ENCODE results near the gene CACNA1H. TPM values are rescaled to one million over a fixed set of nuclear protein-coding genes. Genes with fewer than 3 reads are reported as not detected.

The CACNA1H gene
- total RNA-seq, 5 donors from 2014 or later (not counting 1 experiment from before 2014, with no cell fraction given): 3.4 to 8.2 (median 4.8) TPM

DNA sequence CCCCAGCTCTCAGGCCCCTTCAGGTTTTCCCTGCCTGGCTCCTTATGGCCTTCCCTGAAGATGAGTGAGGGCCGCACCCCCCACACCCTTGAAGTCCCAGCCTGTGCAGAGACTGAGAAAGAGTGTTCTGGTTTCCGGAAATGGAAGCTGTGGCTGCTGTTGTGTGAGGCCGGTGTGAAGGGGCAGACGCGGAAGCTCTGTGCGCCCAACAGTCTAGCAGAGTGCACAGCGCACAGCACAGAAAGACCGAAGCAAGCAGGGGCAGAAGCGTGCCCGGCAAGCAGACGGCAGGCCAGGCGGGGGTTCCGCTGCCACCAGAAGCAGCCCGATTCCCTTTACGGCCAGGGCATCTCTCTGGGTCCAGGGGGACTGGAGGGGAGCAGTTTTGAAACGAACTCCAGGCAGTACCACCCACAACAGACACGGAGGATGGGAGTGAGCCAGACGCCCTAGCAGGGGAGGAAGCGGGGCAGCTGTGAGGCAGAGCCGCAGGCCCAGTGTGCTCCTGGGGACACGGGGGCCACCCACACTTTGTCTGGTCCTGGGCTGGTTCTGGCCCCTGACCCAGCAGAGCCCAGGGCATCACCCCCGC, 55.4 kb downstream of the CACNA1H start:
- Histone ChIP-seq H3K9me3 (no peaks in the 10 kb centered on the region), H3K27ac (ENCODE audit: low read length) (peak overlapping the region; percentile 9), H3K4me3 (ENCODE audit: control insufficient read depth in 1 of 2, extremely low read depth in 1 of 2, low read length in 1 of 2) (peak overlapping the region in 1 of 2 donors; percentile 27), H3K4me1 (ENCODE audit: control insufficient read depth in 1 of 2, extremely low read depth in 1 of 2, insufficient read depth in 2 of 2, low read length in 2 of 2) (peaks cover 0 to 20% of the 10 kb centered on the region in 2 experiments), H3K36me3 (ENCODE audit: control insufficient read depth in 2 of 2, extremely low read depth in 1 of 2, insufficient read depth in 1 of 2, low read length in 1 of 2) (no peaks in the 10 kb centered on the region), H3K27me3 (replicated peaks in 1 of 2; ENCODE audit: control insufficient read depth in 2 of 2, extremely low read depth in 1 of 2, insufficient read depth in 2 of 2, low read length in 1 of 2) (peaks cover 0 to 13% of the 10 kb centered on the region in 2 experiments)
- ATAC-seq (replicated peaks in 1 of 4) (peak; percentile 69 to 82 (median 80)), DNase-seq (peak in 8 of 35 experiments; percentile 7 to 33 (median 14))
- H3K27me3 Mint-ChIP-seq: no peaks in the 10 kb centered on the region
- no peaks in the 10 kb centered on the region for H3K36me3 Mint-ChIP-seq
- WGBS (ENCODE audit: insufficient coverage): 48% methylated on average over 12 of the region's 22 CpGs
- no peaks in the 10 kb centered on the region for H3K9me3 Mint-ChIP-seq
- H3K4me1 Mint-ChIP-seq: peaks cover 0 to 7% (median 2%) of the 10 kb centered on the region in 3 donors
- CTCF ChIA-PET: no interaction called here
- H3K27ac Mint-ChIP-seq: peak overlapping the region; percentile 88 to 89
- H3K4me3 Mint-ChIP-seq: peak overlapping the region; percentile 62 to 68 (median 67)
- POLR2A ChIA-PET: no interaction called here

DNA sequence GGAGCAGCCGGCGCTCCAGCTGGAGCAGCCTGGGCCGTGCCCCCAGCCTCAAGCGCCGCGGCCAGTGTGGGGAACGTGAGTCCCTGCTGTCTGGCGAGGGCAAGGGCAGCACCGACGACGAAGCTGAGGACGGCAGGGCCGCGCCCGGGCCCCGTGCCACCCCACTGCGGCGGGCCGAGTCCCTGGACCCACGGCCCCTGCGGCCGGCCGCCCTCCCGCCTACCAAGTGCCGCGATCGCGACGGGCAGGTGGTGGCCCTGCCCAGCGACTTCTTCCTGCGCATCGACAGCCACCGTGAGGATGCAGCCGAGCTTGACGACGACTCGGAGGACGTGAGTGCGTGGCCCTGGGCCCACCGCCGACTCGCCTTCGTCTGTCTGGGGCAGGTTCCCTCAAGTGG, 56.2 kb downstream of the CACNA1H start:
- Histone ChIP-seq H3K36me3 (ENCODE audit: control insufficient read depth in 2 of 2, extremely low read depth in 1 of 2, insufficient read depth in 1 of 2, low read length in 1 of 2) (no peaks in the 10 kb centered on the region), H3K27me3 (replicated peaks in 1 of 2; ENCODE audit: control insufficient read depth in 2 of 2, extremely low read depth in 1 of 2, insufficient read depth in 2 of 2, low read length in 1 of 2) (peaks cover 0 to 11% of the 10 kb centered on the region in 2 experiments), H3K27ac (ENCODE audit: low read length) (no peak overlapping the region), H3K9me3 (no peaks in the 10 kb centered on the region), H3K4me3 (ENCODE audit: control insufficient read depth in 1 of 2, extremely low read depth in 1 of 2, low read length in 1 of 2) (no peak overlapping the region), H3K4me1 (ENCODE audit: control insufficient read depth in 1 of 2, extremely low read depth in 1 of 2, insufficient read depth in 2 of 2, low read length in 2 of 2) (peaks cover 0 to 20% of the 10 kb centered on the region in 2 experiments)
- H3K36me3 Mint-ChIP-seq: no peaks in the 10 kb centered on the region
- no peaks in the 10 kb centered on the region for H3K27me3 Mint-ChIP-seq
- ATAC-seq (replicated peaks in 1 of 4) (no peak), DNase-seq (no peak)
- 94% methylated on average over 38 of the region's 43 CpGs for WGBS (ENCODE audit: insufficient coverage)
- ChIA-PET CTCF (no interaction called here), POLR2A (no interaction called here)
- peaks cover 0 to 7% (median 2%) of the 10 kb centered on the region in 3 donors for H3K4me1 Mint-ChIP-seq
- no peak overlapping the region for H3K4me3 Mint-ChIP-seq
- H3K9me3 Mint-ChIP-seq: no peaks in the 10 kb centered on the region
- peak overlapping the region in 1 of 2 donors; percentile 11 for H3K27ac Mint-ChIP-seq

DNA sequence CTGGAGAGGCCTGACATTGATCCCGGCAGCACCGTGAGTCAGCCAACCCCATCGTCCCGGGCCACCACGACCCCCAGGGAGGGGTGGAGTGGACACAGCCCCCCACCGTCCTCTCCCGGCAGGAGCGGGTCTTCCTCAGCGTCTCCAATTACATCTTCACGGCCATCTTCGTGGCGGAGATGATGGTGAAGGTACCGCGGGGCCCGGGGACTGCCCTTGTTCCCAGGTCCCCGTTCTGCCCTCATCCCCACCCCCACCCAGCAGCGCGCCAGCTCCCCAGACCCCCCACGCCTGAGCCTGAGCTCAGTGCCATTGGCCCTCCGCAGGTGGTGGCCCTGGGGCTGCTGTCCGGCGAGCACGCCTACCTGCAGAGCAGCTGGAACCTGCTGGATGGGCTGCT, 57.6 kb downstream of the CACNA1H start:
- POLR2A ChIA-PET: no interaction called here
- Histone ChIP-seq H3K4me1 (ENCODE audit: control insufficient read depth in 1 of 2, extremely low read depth in 1 of 2, insufficient read depth in 2 of 2, low read length in 2 of 2) (peaks cover 0 to 20% of the 10 kb centered on the region in 2 experiments), H3K4me3 (ENCODE audit: control insufficient read depth in 1 of 2, extremely low read depth in 1 of 2, low read length in 1 of 2) (no peak overlapping the region), H3K36me3 (ENCODE audit: control insufficient read depth in 2 of 2, extremely low read depth in 1 of 2, insufficient read depth in 1 of 2, low read length in 1 of 2) (no peaks in the 10 kb centered on the region), H3K27me3 (replicated peaks in 1 of 2; ENCODE audit: control insufficient read depth in 2 of 2, extremely low read depth in 1 of 2, insufficient read depth in 2 of 2, low read length in 1 of 2) (peaks cover 0 to 7% of the 10 kb centered on the region in 2 experiments), H3K9me3 (no peaks in the 10 kb centered on the region), H3K27ac (ENCODE audit: low read length) (no peak overlapping the region)
- Mint-ChIP-seq H3K27ac (no peak overlapping the region), H3K27me3 (no peaks in the 10 kb centered on the region), H3K9me3 (no peaks in the 10 kb centered on the region), H3K4me1 (peaks cover 0 to 7% (median 2%) of the 10 kb centered on the region in 3 donors), H3K36me3 (no peaks in the 10 kb centered on the region), H3K4me3 (no peak overlapping the region)
- WGBS (ENCODE audit: insufficient coverage): 93% methylated on average over 11 of the region's 23 CpGs
- DNase-seq (no peak), ATAC-seq (replicated peaks in 1 of 4) (no peak)
- CTCF ChIA-PET: no interaction called here

DNA sequence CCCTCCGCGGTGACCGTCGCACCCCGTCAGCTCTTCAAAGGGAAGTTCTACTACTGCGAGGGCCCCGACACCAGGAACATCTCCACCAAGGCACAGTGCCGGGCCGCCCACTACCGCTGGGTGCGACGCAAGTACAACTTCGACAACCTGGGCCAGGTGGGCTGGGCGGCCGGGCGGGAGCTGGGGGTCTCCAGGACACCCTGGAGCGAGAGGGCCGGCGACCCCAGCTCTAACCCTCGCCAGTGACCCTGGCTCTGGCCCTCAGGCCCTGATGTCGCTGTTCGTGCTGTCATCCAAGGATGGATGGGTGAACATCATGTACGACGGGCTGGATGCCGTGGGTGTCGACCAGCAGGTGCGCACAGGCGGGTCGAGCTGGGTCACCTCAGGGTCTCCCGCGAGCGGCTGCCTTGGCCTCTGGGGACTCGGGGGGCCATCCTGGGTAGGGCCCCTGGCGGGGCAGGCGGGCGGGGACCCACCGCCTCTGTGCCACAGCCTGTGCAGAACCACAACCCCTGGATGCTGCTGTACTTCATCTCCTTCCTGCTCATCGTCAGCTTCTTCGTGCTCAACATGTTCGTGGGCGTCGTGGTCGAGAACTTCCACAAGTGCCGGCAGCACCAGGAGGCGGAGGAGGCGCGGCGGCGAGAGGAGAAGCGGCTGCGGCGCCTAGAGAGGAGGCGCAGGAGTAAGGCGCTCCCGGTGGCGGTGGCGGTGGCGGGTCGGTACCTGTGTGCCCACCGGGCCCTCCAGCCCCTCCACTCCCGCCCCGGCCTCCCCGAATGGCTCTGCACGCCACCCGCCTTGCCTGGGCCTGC, 58.8 kb downstream of the CACNA1H start:
- Histone ChIP-seq H3K27ac (ENCODE audit: low read length) (no peak overlapping the region), H3K4me3 (ENCODE audit: control insufficient read depth in 1 of 2, extremely low read depth in 1 of 2, low read length in 1 of 2) (no peak overlapping the region), H3K4me1 (ENCODE audit: control insufficient read depth in 1 of 2, extremely low read depth in 1 of 2, insufficient read depth in 2 of 2, low read length in 2 of 2) (peaks cover 0 to 20% of the 10 kb centered on the region in 2 experiments), H3K36me3 (ENCODE audit: control insufficient read depth in 2 of 2, extremely low read depth in 1 of 2, insufficient read depth in 1 of 2, low read length in 1 of 2) (no peaks in the 10 kb centered on the region), H3K27me3 (replicated peaks in 1 of 2; ENCODE audit: control insufficient read depth in 2 of 2, extremely low read depth in 1 of 2, insufficient read depth in 2 of 2, low read length in 1 of 2) (peaks cover 0 to 10% of the 10 kb centered on the region in 2 experiments), H3K9me3 (no peaks in the 10 kb centered on the region)
- H3K4me1 Mint-ChIP-seq: peaks cover 0 to 7% (median 2%) of the 10 kb centered on the region in 3 donors
- no peaks in the 10 kb centered on the region for H3K9me3 Mint-ChIP-seq
- H3K4me3 Mint-ChIP-seq: no peak overlapping the region
- DNase-seq (no peak), ATAC-seq (replicated peaks in 1 of 4) (no peak)
- no peaks in the 10 kb centered on the region for H3K36me3 Mint-ChIP-seq
- H3K27ac Mint-ChIP-seq: no peak overlapping the region
- POLR2A ChIA-PET: no interaction called here
- CTCF ChIA-PET: no interaction called here
- 84% methylated on average over 56 of the region's 65 CpGs for WGBS (ENCODE audit: insufficient coverage)
- no peaks in the 10 kb centered on the region for H3K27me3 Mint-ChIP-seq

DNA sequence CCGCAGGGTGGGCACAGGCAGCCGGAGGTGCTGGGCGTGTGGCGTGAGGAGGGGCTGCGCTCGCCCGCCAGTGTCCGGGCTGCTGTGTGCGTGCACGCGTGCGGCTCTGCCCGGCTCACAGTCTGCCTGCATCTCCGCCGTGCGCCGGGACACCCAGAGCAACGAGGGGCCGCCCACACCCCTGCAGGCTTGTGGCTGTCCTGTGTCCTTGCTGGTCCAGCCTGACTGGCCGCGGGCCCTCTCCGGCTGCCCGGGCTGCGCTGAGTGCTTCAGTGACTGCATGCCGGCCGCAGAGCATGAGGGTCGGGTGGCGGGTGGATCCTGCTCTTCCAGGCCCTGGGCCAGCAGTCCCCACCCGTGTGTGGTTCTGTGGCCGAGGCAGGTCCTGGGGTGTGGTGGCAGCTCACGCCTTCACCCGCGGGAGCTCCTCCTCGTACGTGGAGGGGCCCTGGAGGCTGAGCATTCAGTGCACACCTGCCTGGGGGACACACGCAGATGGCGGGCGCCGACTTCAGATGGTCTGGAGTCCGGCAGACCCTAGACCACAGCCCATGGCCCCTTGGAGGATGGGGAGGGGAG, 59.8 kb downstream of the CACNA1H start:
- no peaks in the 10 kb centered on the region for H3K27me3 Mint-ChIP-seq
- Histone ChIP-seq H3K9me3 (no peaks in the 10 kb centered on the region), H3K4me3 (ENCODE audit: control insufficient read depth in 1 of 2, extremely low read depth in 1 of 2, low read length in 1 of 2) (no peak overlapping the region), H3K4me1 (ENCODE audit: control insufficient read depth in 1 of 2, extremely low read depth in 1 of 2, insufficient read depth in 2 of 2, low read length in 2 of 2) (peaks cover 0 to 16% of the 10 kb centered on the region in 2 experiments), H3K27me3 (replicated peaks in 1 of 2; ENCODE audit: control insufficient read depth in 2 of 2, extremely low read depth in 1 of 2, insufficient read depth in 2 of 2, low read length in 1 of 2) (peaks cover 0 to 10% of the 10 kb centered on the region in 2 experiments), H3K27ac (ENCODE audit: low read length) (no peak overlapping the region), H3K36me3 (ENCODE audit: control insufficient read depth in 2 of 2, extremely low read depth in 1 of 2, insufficient read depth in 1 of 2, low read length in 1 of 2) (no peaks in the 10 kb centered on the region)
- H3K4me1 Mint-ChIP-seq: peaks cover 0 to 7% (median 2%) of the 10 kb centered on the region in 3 donors
- ATAC-seq (replicated peaks in 1 of 4) (no peak), DNase-seq (no peak)
- no peaks in the 10 kb centered on the region for H3K9me3 Mint-ChIP-seq
- H3K4me3 Mint-ChIP-seq: no peak overlapping the region
- H3K36me3 Mint-ChIP-seq: no peaks in the 10 kb centered on the region
- CTCF ChIA-PET: no interaction called here
- 90% methylated on average over 38 of the region's 40 CpGs for WGBS (ENCODE audit: insufficient coverage)
- POLR2A ChIA-PET: no interaction called here
- no peak overlapping the region for H3K27ac Mint-ChIP-seq

DNA sequence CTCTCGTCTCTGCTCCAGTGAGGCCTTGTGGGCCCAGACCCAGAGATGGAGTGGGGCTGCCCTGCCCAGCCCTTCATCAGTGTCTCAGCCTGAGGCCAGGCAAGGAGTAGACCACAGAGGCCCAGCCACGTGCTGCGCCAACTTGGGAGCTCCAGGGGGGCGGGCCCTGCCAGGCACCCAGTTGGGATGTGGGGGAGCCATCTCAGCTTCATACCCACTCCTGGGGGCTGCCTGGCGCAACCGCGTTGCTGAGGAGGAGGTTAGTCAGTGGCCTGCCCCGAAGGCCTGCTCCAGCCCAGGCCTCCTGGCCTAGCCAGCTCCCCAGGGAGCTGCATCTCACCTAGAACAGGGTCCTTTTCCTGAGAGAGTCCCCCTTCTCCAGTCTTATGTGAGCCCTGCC, 60.3 kb downstream of the CACNA1H start:
- Histone ChIP-seq H3K4me3 (ENCODE audit: control insufficient read depth in 1 of 2, extremely low read depth in 1 of 2, low read length in 1 of 2) (no peak overlapping the region), H3K9me3 (no peaks in the 10 kb centered on the region), H3K4me1 (ENCODE audit: control insufficient read depth in 1 of 2, extremely low read depth in 1 of 2, insufficient read depth in 2 of 2, low read length in 2 of 2) (peaks cover 0 to 12% of the 10 kb centered on the region in 2 experiments), H3K27ac (ENCODE audit: low read length) (no peak overlapping the region), H3K36me3 (ENCODE audit: control insufficient read depth in 2 of 2, extremely low read depth in 1 of 2, insufficient read depth in 1 of 2, low read length in 1 of 2) (no peaks in the 10 kb centered on the region), H3K27me3 (replicated peaks in 1 of 2; ENCODE audit: control insufficient read depth in 2 of 2, extremely low read depth in 1 of 2, insufficient read depth in 2 of 2, low read length in 1 of 2) (peaks cover 0 to 10% of the 10 kb centered on the region in 2 experiments)
- no peaks in the 10 kb centered on the region for H3K9me3 Mint-ChIP-seq
- DNase-seq (no peak), ATAC-seq (replicated peaks in 1 of 4) (no peak)
- WGBS (ENCODE audit: insufficient coverage): 68% methylated on average over 5 of the region's 8 CpGs
- no peak overlapping the region for H3K4me3 Mint-ChIP-seq
- no peak overlapping the region for H3K27ac Mint-ChIP-seq
- ChIA-PET POLR2A (no interaction called here), CTCF (no interaction called here)
- H3K36me3 Mint-ChIP-seq: no peaks in the 10 kb centered on the region
- no peaks in the 10 kb centered on the region for H3K27me3 Mint-ChIP-seq
- H3K4me1 Mint-ChIP-seq: peaks cover 0 to 5% (median 2%) of the 10 kb centered on the region in 3 donors
